Skeletal muscle cell (primary cell): Measurements from ENCODE around the gene IGSF23.
"Not testable (repeated sequence)": the region's sequence is repeated elsewhere in the genome, so short reads cannot be mapped to it uniquely, and the experiment has no call there.

ENCODE experiments used
- DNase-seq: peaks from one replicate; pipeline ENCODE4 v3.0.0-alpha.2; 2010; ENCODE audit warnings: low read depth
- H3K4me3 ChIP-seq: 2 replicates; pipeline ENCODE4 v1.5.1; 2011; ENCODE audit warnings: low read depth, mild to moderate bottlenecking, control low read depth, low read length, moderate library complexity

The IGSF23 gene

GRCh38 chr19:44585371-44586133 lies 27.8 kb upstream of the IGSF23 start:
- DNase-seq = no peak
- H3K4me3 ChIP-seq = no peak overlapping the region

- H3K4me3 ChIP-seq = no peak overlapping the region
- DNase-seq = peak; percentile 91
These were observed 25.2 kb upstream of the IGSF23 start for GRCh38 chr19:44587963-44588770.

GRCh38 chr19:44588771-44589112 lies 24.6 kb upstream of the IGSF23 start:
- no peak overlapping the region for H3K4me3 ChIP-seq
- no peak for DNase-seq

- no peak overlapping the region for H3K4me3 ChIP-seq
- DNase-seq = no peak
These were observed 22.9 kb upstream of the IGSF23 start for GRCh38 chr19:44590245-44591059.

GRCh38 chr19:44591340-44591993 lies 21.9 kb upstream of the IGSF23 start:
- not testable (repeated sequence) for DNase-seq, H3K4me3 ChIP-seq

- no peak for DNase-seq
- H3K4me3 ChIP-seq = no peak overlapping the region
These were observed 20.9 kb upstream of the IGSF23 start for GRCh38 chr19:44592451-44592890.

GRCh38 chr19:44593294-44593693 lies 20.1 kb upstream of the IGSF23 start:
- no peak overlapping the region for H3K4me3 ChIP-seq
- DNase-seq = no peak

GRCh38 chr19:44593866-44594266 lies 19.5 kb upstream of the IGSF23 start:
- DNase-seq = not testable (repeated sequence)

GRCh38 chr19:44596428-44597130 lies 16.8 kb upstream of the IGSF23 start:
- no peak overlapping the region for H3K4me3 ChIP-seq
- no peak for DNase-seq

More at GRCh38 chr19:44593866-44594266, 19.5 kb upstream of the IGSF23 start:
- not testable (repeated sequence) for H3K4me3 ChIP-seq

GRCh38 chr19:44597131-44597491 lies 16.3 kb upstream of the IGSF23 start:
- no peak for DNase-seq
- no peak overlapping the region for H3K4me3 ChIP-seq

GRCh38 chr19:44598355-44598754 lies 15.0 kb upstream of the IGSF23 start:
- no peak overlapping the region for H3K4me3 ChIP-seq
- no peak for DNase-seq

GRCh38 chr19:44598880-44599279 lies 14.5 kb upstream of the IGSF23 start:
- DNase-seq = no peak
- no peak overlapping the region for H3K4me3 ChIP-seq

- H3K4me3 ChIP-seq = no peak overlapping the region
- no peak for DNase-seq
These were observed 12.9 kb upstream of the IGSF23 start for GRCh38 chr19:44600466-44600865.

GRCh38 chr19:44602081-44602480 lies 11.3 kb upstream of the IGSF23 start:
- DNase-seq = no peak
- no peak overlapping the region for H3K4me3 ChIP-seq

GRCh38 chr19:44603201-44603945 lies 10.0 kb upstream of the IGSF23 start:
- DNase-seq = peak; percentile 82
- no peak overlapping the region for H3K4me3 ChIP-seq

GRCh38 chr19:44604241-44604640 lies 9.1 kb upstream of the IGSF23 start:
- no peak for DNase-seq
- no peak overlapping the region for H3K4me3 ChIP-seq

GRCh38 chr19:44605547-44605946 lies 7.8 kb upstream of the IGSF23 start:
- no peak for DNase-seq
- H3K4me3 ChIP-seq = no peak overlapping the region

- peak; percentile 5 for DNase-seq
- no peak overlapping the region for H3K4me3 ChIP-seq
These were observed 6.3 kb upstream of the IGSF23 start for GRCh38 chr19:44607049-44607448.
